GM21717 (cell line): ENCODE data around the gene RPL12.
A peak's percentile ranks its signal among the peaks of the same experiment; 100 is the strongest.

Experiments used
- ATAC-seq: cut with Tn5 transposase; IDR thresholded peaks from one replicate; pipeline ENCODE4 v1.9.1; 2021; ENCODE audit warnings: mild to moderate bottlenecking, moderate library complexity; ENCODE audit not compliant: unreplicated experiment

RPL12 gene

DNA sequence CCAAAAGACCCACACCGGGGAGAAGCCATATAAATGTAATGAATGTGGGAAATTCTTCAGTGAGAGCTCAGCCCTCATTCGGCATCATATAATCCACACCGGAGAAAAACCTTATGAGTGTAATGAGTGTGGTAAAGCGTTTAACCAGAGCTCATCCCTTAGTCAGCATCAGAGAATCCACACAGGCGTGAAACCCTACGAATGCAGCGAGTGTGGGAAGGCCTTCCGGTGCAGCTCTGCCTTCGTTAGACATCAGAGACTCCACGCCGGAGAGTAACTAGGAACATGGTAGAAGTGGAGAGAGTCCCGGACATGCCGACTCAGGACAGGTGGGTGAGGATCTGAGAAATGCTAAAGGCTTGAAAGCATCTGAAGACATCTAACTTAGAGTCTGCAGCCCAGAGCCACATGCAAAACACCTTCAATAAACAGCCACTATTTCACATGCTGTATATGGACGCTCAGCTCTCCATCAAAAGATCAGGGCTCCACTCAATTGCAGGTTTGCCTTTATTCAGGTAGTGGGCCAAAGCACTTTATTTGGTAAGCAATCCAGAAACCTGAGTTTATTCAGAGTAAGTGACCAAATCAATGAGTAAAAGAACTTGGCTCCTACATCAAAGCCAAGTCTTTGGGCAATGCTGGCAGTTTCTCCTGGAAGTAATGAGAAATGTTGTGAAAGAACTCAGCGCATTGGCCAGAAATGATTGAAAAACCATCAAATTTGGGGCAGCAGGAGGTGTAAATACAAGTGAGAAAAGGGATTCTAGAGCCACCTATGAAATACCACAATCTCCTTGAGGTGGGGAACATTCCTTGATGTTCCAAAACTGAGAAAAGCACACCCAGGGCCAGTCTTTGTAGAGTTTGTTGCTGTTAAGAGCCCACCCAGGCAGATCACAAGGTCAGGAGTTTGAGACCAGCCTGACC lies 6.0 kb downstream of the RPL12 start:
- no peak for ATAC-seq

GRCh38 chr9:127444283-127444920 lies 6.8 kb downstream of the RPL12 start:
- no peak for ATAC-seq

DNA sequence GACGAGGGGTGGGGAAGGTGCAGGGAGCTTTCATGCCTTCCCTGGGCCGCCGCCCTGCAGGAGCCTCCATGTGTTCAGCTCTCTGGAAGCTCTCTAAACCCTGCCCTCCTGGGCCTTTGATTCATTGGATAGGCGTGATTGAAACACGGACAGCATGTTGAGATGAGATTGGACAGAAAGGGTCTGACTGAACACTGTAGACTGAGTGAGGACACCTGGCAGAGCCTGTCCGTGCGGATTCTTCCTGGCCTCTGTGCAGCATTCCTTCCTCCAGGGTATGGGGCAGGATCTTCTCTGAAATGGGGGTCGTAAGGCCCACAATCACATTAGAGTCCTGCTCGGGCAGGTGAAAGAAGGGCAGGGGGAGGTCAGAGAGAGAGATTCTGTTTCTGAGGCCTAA lies 12.8 kb downstream of the RPL12 start:
- no peak for ATAC-seq

DNA sequence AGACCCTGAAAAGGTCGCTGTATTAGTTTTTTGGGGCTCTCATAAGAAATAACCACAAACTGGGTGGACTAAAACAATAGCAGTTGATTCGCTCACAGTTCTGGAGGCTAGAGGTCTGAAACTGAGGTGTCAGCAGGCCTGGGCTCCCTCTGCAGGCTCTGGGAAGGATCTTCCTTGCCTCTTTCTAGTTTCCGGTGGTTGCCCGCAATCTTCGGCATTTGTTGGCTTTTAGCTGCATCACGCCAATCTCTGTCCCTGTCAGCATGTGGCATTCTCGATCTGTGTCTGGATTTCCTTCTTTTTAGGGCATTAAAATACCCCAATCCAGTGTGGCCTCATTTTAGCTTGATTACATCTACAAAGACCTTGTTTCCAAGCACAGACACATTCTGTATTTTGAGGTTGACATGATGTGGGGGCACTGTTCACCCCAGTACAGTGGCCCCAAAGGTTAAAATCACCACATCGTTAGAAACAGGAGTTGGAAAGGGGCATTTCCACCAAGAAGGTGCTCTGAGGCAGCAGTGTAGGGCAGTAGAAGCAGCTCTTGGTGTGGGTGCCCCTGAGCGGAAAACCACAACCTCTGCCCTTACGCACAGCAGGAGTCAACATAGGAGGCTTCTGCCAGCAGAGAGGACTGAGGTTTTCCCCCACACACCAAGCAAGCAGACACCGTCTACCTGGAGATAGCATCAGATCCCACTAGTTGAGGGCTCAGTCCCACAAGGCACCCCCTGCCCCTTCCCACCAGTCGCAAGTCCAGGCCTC lies 13.5 kb downstream of the RPL12 start:
- no peak for ATAC-seq

DNA sequence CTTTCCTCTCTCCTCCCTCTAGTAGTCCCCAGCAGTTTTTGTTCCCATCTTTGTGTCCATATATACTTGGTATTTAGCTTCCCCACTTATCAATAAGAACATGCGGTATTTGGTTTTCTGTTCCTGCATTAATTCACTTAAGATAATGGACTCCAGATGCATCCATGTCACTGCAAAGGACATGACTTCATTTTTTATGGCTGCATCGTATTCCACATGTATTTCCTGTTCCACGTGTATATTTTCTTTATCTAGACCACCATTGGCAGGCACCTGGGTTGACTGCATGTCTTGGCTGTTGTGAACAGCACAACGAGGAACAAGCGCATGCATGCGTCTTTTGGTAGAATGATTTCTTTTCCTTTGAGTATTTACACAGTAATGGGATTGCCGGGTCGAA lies 20.8 kb downstream of the RPL12 start:
- no peak for ATAC-seq

DNA sequence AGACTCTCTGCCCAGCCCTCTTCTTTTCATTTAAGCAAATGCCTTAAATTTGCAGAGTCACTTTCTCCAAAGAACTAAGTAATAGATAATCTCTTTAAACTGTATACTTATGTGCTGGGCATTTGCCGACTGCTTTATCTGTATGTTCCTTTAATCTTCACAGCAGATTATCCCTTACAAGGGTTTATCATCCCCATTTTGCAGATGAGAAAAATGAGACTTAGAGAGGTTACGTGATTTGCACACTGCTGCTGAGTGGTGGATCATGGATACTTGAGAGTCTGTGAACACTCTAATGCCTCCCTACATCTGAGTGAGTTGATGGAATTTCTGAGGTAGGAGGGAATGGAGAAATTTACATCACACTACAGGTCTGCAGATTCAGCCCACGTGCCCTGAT lies 22.9 kb downstream of the RPL12 start:
- ATAC-seq: no peak

DNA sequence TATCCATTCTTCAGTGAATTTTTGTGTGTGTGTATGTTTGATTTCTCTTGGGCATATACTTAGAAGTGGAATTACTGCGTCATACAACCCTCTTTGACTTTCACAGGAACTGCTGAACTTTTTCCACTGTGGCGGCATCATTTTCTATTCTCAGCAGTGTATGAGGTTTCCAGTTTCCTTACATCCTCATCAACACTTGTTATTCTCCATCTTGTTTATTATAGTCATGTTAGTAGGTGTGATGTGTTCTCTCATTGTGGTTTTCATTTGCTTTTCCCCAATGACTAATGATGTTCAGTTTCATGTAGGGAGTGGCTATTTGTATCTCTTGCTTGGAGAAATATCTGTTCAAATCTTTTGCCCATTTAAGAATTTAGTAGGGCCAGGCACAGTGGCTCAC lies 24.4 kb downstream of the RPL12 start:
- no peak for ATAC-seq

DNA sequence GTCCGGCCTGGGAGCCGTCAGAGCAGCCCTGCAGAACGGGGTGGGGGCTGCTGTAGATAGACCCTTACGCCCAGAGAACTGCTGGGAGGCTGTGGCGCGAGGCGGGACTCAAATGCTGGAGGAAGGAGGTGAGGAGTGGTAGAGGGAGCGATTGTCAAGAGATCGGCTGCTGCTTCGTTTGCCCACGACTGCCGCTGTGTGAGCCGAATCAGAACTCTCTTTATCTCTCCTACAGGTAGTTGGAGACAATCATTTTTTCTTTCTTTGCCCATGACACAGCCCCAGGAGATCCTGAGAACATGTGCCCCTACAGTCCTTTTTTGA lies 26.6 kb downstream of the RPL12 start:
- ATAC-seq: peak; percentile 14

DNA sequence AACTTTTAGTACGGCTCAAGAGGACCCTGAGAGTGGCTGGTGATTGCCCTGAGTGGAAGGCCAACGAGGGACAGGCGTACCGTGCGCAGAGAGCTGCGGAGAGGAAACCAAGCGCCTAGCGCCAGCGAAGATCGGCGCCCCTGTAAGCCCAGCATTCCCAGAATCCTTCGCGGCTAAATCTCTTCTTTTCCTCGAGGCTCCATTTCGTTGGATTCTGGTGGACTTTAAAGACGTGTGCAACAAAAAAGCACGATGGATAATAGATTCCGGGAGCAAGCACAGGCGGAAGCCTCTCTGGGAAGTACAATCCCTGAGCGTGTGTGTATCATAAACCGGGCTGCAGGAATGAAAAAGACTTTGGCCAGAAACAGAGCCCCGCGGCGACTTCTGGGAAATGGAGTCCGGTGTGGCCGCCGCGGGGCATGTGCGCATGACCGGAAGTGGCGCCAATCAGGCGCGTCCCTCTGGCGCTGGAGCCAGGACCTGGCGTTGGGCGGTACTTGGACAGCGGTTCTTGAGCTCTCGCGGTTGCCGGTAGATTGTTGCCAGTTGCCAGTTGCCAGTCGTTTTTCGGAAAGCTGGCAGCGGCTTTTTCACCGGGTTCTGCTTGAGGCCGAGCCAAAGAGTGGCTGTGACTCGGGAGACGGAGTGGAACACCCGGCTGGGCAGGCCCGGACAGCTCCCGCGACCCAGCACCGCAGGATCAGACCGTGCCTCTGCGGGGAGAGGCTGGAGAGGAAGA lies 27.1 kb downstream of the RPL12 start, which contains the start of gene ZNF79:
TSS of gene ZNF79 (plus strand) at position 449 of the 742 bp plus-strand sequence. CDS start 406 bp downstream, outside the sequence.
- peak; percentile 77 for ATAC-seq

GRCh38 chr9:127423476-127423933 lies 27.7 kb downstream of the RPL12 start:
- peak; percentile 5 for ATAC-seq

GRCh38 chr9:127422787-127423186 lies 28.4 kb downstream of the RPL12 start:
- no peak for ATAC-seq

DNA sequence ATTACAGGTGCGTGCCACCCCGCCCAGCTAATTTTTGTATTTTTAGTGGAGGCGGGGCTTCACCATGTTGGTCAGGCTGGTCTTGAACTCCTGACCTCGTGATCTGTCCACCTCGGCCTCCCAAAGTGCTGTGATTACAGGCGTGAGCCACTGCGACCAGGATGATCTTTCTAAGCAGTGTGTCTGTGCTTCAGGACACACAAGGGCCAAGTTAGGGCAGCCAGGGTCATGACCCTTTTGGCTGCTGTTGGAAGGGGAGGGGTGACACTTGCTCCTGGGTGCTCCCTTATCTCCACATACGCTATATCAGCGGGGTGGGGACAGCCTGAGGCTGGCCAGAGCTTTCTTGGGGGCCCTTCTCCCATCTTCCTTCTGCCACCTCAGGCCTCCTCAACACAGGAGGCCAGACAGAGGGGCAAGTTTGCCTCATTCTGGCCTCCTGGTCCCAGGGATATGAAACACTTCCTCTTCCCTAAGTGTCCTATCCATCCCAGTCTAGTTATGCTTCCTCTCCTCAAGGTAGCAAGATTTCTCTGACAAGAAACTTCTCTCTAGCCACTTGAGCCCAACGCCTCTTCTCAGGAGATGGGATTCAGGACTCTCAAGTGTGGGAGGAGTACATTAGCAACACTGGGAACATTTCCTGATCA lies 28.9 kb downstream of the RPL12 start:
- ATAC-seq: no peak

DNA sequence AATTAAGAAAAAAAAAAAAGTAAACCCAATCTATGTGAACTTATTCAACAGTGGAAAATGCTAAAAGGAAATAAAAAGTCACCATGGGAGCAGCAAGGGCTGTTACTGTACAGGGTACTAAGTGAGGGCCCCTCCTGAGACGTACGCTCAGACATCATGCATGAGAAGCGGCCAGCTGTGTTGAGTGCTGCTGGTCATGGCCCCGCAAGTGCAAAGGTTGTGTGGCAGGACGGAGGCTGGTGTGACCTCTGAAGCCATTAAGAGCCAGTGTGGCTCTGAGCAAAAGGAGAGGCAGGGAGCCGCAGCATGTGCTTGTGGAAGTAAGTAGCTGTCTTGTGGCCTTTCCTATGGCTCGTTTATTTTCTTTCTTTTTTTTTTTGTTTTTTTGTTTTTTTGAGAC lies 30.1 kb downstream of the RPL12 start:
- no peak for ATAC-seq

DNA sequence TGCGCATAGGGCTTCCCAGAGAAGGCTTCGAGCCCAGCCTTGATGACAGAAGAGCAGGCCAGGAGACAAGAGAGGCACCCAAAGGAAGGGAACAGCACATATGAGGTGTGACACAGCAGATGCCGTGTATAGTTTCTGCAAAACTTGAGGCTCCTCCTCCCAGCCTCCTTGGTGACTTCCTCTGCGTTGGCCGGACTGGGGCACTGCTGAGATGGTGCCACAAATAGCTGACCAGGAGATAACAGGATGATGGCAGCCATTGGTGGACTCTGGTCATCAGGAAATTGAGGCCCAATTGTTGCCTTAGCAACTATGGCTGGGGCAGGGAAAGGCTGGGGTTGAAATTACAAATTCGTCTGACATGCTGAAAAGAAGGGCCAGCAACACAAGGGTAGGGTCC lies 31.9 kb downstream of the RPL12 start:
- no peak for ATAC-seq

DNA sequence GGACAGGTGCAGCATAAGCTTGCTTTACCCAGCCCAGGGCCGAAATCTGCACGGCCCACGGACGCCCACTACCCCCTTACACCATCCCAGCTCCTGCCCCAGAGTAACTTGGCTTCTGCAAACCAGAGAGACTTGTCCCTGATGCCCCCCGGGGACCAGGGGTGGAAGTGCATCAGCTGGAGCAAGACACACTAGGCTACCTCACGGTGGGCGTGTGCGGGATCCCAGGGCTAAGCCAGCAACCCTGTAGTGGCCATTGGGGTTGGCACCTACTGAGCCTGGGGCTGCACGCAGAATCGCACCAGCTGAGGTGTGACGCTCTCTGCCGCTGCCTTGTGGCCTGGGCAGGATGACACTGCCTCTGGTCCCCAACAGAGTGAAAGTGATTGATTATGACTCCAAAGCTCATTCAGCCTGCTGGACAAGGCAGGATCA lies 33.2 kb downstream of the RPL12 start:
- no peak for ATAC-seq

DNA sequence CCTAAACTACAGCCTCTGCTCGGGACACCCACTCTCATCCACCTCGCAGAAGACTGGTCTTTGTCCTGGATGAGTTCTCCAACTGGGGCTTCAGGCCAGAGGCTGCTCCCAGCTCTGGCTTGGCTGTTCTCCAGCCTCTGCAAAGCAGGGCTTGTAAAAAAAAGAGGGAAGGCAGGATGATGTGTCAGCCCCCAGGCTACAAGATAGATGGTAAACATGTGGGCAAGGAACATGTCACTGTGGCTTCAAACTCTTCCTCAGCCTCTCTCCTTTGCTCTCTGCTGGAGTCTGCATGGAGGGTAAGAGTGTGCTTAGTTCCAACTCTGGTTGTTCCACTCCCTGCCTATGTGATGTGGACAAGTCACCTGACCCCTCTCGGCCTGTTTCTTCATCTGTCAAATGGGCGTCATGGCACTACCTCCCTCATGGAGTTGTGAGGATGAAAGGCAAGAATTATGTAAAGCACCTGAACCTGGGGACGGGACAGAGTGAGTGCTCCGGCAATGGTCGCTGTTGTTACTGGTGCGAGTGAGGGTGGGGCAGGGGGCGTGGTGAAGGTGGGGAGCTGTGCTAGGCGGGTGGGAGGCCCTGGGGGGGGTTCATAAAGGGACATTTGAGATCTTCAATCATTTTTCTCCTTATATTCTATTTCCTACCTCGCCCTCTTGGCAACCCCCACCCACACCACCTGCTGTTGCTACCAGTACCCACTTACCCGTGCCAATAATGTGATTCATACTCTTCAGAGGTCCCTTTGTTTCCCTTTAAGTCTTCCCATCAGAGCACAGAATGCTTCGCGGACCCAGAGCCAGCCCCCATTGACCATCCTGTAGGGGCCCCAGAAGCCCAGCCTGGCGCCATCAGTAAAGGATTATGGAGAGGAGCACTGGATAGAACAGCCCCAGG lies 33.8 kb downstream of the RPL12 start:
- no peak for ATAC-seq

DNA sequence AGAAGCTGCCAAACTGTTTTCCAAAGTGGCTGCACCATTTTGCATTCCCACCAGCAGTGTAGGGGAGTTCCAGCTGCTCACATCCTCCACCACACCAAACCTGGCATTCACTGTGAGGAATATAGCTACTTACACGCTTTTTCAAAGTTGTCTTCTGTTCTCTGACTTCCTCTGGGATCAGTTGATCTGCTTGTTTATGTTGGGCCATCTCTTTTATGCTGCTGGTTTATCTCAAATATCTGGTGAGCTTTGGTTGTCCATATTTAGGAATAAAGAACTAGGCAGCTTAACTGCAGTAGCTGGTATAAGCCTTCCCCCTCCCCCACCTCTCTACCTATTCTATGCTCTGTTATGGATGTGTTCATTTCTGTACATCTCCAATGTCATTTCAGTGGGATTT lies 35.5 kb downstream of the RPL12 start:
- no peak for ATAC-seq

- ATAC-seq: no peak
These were observed 36.1 kb downstream of the RPL12 start for GRCh38 chr9:127415141-127415540.

- no peak for ATAC-seq
These were observed 40.1 kb downstream of the RPL12 start for GRCh38 chr9:127411122-127411521.
